HG03039 (cell line): ENCODE data around the gene CCNH.

ENCODE experiments used
- ATAC-seq: cut with Tn5 transposase; IDR thresholded peaks from one replicate; pipeline ENCODE4 v1.9.1; 2021; ENCODE audit warnings: mild to moderate bottlenecking, moderate library complexity; ENCODE audit not compliant: unreplicated experiment

Gene CCNH

DNA sequence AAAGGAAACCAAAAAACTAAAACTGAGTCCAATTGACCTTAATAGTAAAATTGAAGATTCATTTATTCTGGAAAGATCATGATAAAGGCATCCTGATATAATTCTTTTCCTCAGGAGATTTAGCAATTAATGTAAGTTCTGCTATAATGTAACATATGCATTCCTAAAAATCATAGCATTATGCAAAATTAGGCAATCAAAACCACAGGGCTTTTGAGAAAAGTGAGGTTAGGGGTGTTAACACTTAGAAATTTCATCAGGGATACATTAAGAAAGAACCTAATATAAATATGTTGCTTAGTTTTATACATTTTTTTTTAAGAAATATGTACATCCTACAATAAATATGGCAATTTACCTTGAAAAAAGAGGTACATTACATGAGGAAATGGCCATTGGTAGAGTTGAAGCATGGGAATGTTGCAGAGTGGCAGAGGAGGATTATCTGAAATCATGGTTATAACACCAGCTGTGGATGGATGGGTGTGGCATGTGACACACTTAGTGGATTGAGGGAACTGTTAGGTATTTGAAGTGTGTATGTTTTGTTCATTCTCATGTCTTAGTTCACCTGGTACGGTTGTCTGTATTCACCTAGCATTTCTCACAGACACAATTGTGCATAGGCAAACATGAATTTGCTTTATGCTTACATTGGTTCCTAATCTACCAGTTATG lies 51.1 kb downstream of the CCNH start:
- no peak for ATAC-seq

GRCh38 chr5:87361031-87361445 lies 51.7 kb downstream of the CCNH start:
- no peak for ATAC-seq

- ATAC-seq = no peak
These were observed 52.6 kb downstream of the CCNH start for GRCh38 chr5:87360132-87360531.

DNA sequence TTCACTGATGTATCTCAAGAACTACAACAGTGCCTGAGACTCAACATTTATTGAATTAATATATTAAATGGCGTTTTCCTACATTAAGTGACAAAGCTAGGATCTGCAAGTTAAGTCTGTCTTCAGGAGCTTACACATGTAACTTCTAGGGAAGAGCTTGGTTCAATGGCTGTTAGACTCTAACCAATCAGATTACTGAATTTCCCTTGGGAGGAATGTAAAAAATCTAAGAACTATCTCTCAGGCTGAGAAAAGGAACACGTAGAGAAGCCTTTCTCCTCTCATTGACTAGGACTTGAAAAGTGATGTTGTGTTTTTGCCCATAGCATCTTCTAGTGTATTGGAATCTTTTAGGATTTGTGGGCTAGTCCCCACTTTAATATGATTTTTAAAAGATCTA lies 53.6 kb downstream of the CCNH start:
- ATAC-seq = no peak

- ATAC-seq = no peak
These were observed 58.2 kb downstream of the CCNH start for GRCh38 chr5:87354496-87354895.

DNA sequence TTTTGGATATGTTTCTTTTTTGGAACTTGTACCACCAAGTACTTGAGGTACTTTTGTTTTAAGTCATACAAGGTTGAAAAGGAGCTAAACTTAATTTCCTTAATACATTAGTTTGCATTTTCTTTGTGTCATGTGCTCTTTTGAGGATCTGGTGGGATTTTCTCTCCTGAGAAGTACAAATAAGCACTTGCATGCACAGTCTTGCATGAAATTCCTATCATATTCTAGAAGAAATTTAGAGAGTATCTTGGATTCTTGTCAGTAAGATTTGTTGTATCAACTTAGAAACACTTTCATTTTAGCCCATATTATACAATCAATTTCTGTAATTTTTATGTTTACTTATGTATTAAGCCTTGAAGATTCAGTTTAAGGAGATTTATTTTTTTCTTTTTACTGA lies 64.9 kb downstream of the CCNH start:
- no peak for ATAC-seq

GRCh38 chr5:87347272-87347671 lies 65.5 kb downstream of the CCNH start:
- no peak for ATAC-seq
